Measurements from ENCODE around the gene DYTN.

The DYTN gene

DNA sequence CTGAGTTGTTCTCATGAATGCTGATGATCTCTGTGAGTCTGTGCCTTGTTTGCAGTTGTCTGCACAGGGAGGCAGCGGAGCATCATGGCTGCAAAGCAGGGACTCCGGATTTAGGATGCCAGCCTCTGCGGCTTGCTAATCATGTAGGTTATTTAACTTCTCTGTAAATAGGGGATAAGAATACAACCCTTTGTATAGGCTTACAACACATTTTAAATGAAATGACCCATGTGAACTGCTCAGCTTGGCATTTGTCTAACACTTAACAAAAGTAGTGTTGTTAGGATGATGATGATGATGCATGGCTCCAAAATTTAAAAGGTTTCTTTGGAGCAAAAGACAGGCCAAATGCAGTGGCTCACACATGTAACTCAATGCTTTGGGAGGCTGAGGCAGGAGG is 19.4 kb downstream of the DYTN start:
- H3K27me3 ChIP-seq (ENCODE audit: insufficient read depth, low read length): no peaks in the 10 kb centered on the region
- H3K36me3 ChIP-seq (ENCODE audit: control insufficient read depth in 1 of 2, insufficient read depth in 2 of 2, low read length in 2 of 2): no peaks in the 10 kb centered on the region
- H3K27ac ChIP-seq (ENCODE audit: low read depth, low read length): no peak overlapping the region
- no peak overlapping the region for H3K18ac ChIP-seq (ENCODE audit: low read length)
- no peak for DNase-seq
- H3K4me2 ChIP-seq (ENCODE audit: low read length): no peak overlapping the region
- H2BK120ac ChIP-seq (ENCODE audit: insufficient read depth, low read length, poor library complexity): no peak overlapping the region
- H3K79me2 ChIP-seq (ENCODE audit: control insufficient read depth, insufficient read depth, low read length, poor library complexity): no peaks in the 10 kb centered on the region
- no peak overlapping the region for H4K12ac ChIP-seq (ENCODE audit: low read depth, low read length)
- no peak overlapping the region for H2AFZ ChIP-seq (ENCODE audit: insufficient read depth, low read length, poor library complexity)
- H4K8ac ChIP-seq (ENCODE audit: low read depth, low read length): no peak overlapping the region
- no peak overlapping the region for H2AK5ac ChIP-seq (ENCODE audit: low read length)
- WGBS (ENCODE audit: extremely low coverage, insufficient coverage, insufficient read length): no CpG with 5 or more reads among the region's 3 CpGs
- no peak overlapping the region for H3K14ac ChIP-seq (ENCODE audit: low read length)
- H4K91ac ChIP-seq (ENCODE audit: low read depth, low read length): no peak overlapping the region
- H3K4ac ChIP-seq (ENCODE audit: low read depth, low read length): no peak overlapping the region
- no peaks in the 10 kb centered on the region for H3K4me1 ChIP-seq (ENCODE audit: control insufficient read depth in 1 of 2, insufficient read depth in 2 of 2, low read length in 2 of 2)
- H3K9me3 ChIP-seq (ENCODE audit: insufficient read depth, low read depth, low read length): no peaks in the 10 kb centered on the region
- no peak overlapping the region for H3K4me3 ChIP-seq (ENCODE audit: low read depth, low read length)
- no peaks in the 10 kb centered on the region for H3K79me1 ChIP-seq (ENCODE audit: low read length)
- no peak overlapping the region for H2BK5ac ChIP-seq (ENCODE audit: low read depth, low read length, poor library complexity)
- H2BK12ac ChIP-seq (ENCODE audit: low read length): no peak overlapping the region
- H3K23ac ChIP-seq (ENCODE audit: low read length): no peak overlapping the region
- H3K9ac ChIP-seq (ENCODE audit: low read length): no peak overlapping the region

DNA sequence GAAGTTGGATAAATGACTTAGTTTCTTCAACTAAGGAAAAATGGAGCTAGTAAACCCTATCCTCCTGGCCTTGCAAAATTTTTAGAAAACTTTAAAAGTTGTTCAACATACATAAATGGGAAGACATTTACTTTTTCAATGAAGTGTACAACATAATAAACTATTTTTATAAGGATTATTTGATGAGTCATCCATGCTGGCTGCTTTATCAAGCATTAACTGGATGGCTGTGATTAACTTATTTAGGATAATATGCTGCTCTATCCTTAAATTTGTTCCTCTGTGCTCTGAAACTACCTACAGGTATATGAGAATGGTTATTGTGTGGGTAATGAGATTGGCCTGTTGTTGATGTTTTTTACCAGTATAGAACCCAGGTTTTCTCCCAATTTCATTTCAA is 21.3 kb downstream of the DYTN start:
- Histone ChIP-seq H3K27ac (ENCODE audit: low read depth, low read length) (no peak overlapping the region), H3K79me1 (ENCODE audit: low read length) (no peaks in the 10 kb centered on the region), H3K14ac (ENCODE audit: low read length) (no peak overlapping the region), H3K4me3 (ENCODE audit: low read depth, low read length) (no peak overlapping the region), H3K4ac (ENCODE audit: low read depth, low read length) (no peak overlapping the region), H2BK120ac (ENCODE audit: insufficient read depth, low read length, poor library complexity) (no peak overlapping the region), H2BK12ac (ENCODE audit: low read length) (no peak overlapping the region), H3K9me3 (ENCODE audit: insufficient read depth, low read depth, low read length) (no peaks in the 10 kb centered on the region), H2AK5ac (ENCODE audit: low read length) (no peak overlapping the region), H3K4me1 (ENCODE audit: control insufficient read depth in 1 of 2, insufficient read depth in 2 of 2, low read length in 2 of 2) (no peaks in the 10 kb centered on the region), H3K9ac (ENCODE audit: low read length) (no peak overlapping the region), H2AFZ (ENCODE audit: insufficient read depth, low read length, poor library complexity) (no peak overlapping the region), H3K27me3 (ENCODE audit: insufficient read depth, low read length) (no peaks in the 10 kb centered on the region), H3K36me3 (ENCODE audit: control insufficient read depth in 1 of 2, insufficient read depth in 2 of 2, low read length in 2 of 2) (no peaks in the 10 kb centered on the region), H4K12ac (ENCODE audit: low read depth, low read length) (no peak overlapping the region), H3K18ac (ENCODE audit: low read length) (no peak overlapping the region), H4K8ac (ENCODE audit: low read depth, low read length) (no peak overlapping the region), H3K79me2 (ENCODE audit: control insufficient read depth, insufficient read depth, low read length, poor library complexity) (no peaks in the 10 kb centered on the region), H2BK5ac (ENCODE audit: low read depth, low read length, poor library complexity) (no peak overlapping the region), H3K4me2 (ENCODE audit: low read length) (no peak overlapping the region), H3K23ac (ENCODE audit: low read length) (no peak overlapping the region), H4K91ac (ENCODE audit: low read depth, low read length) (no peak overlapping the region)
- DNase-seq: no peak

DNA sequence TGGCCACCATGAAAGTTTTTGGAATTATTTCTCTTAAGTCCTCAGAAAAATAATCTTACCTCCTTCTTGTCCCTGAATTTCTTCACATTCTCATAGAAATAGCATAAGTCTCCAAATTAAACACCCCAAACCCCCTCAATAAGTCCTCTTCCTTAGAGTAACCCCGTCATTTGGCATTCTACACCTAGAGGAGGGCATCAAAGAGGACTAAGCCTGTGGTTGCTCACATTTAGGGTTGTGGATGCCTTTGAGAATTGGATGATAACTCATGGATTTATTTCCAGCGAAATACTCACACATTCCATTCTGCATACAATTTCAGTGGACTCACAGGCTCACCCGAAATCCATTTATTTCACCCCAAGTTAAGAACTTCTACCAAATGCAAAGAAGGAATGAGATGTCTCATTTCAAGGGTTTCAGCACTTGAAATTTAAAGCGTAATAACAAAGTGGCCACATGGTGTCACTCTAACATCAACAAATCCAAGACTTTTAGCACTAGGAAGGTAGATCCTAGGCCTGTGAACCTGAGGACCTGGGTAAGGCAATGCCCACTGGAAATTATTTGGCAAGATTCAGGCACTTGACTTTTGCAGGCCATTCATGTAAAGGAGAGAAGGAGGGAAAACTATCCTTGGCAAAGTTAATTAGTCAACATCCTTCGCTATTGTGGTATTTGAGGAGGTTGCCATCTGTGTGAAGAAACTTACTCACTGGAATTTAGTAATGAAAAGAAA is 24.6 kb downstream of the DYTN start:
- Histone ChIP-seq H3K4me1 (ENCODE audit: control insufficient read depth in 1 of 2, insufficient read depth in 2 of 2, low read length in 2 of 2) (no peaks in the 10 kb centered on the region), H2BK5ac (ENCODE audit: low read depth, low read length, poor library complexity) (no peak overlapping the region), H3K36me3 (ENCODE audit: control insufficient read depth in 1 of 2, insufficient read depth in 2 of 2, low read length in 2 of 2) (no peaks in the 10 kb centered on the region), H3K79me1 (ENCODE audit: low read length) (no peaks in the 10 kb centered on the region), H2BK12ac (ENCODE audit: low read length) (no peak overlapping the region), H2AK5ac (ENCODE audit: low read length) (no peak overlapping the region), H3K18ac (ENCODE audit: low read length) (no peak overlapping the region), H3K27me3 (ENCODE audit: insufficient read depth, low read length) (no peaks in the 10 kb centered on the region), H2BK120ac (ENCODE audit: insufficient read depth, low read length, poor library complexity) (no peak overlapping the region), H3K9ac (ENCODE audit: low read length) (no peak overlapping the region), H3K27ac (ENCODE audit: low read depth, low read length) (no peak overlapping the region), H2AFZ (ENCODE audit: insufficient read depth, low read length, poor library complexity) (no peak overlapping the region), H3K79me2 (ENCODE audit: control insufficient read depth, insufficient read depth, low read length, poor library complexity) (no peaks in the 10 kb centered on the region), H3K14ac (ENCODE audit: low read length) (no peak overlapping the region), H4K8ac (ENCODE audit: low read depth, low read length) (no peak overlapping the region), H3K4me3 (ENCODE audit: low read depth, low read length) (no peak overlapping the region), H4K91ac (ENCODE audit: low read depth, low read length) (no peak overlapping the region), H3K4ac (ENCODE audit: low read depth, low read length) (no peak overlapping the region), H4K12ac (ENCODE audit: low read depth, low read length) (no peak overlapping the region), H3K23ac (ENCODE audit: low read length) (no peak overlapping the region), H3K9me3 (ENCODE audit: insufficient read depth, low read depth, low read length) (no peaks in the 10 kb centered on the region), H3K4me2 (ENCODE audit: low read length) (no peak overlapping the region)
- WGBS (ENCODE audit: extremely low coverage, insufficient coverage, insufficient read length): no CpG with 5 or more reads among the region's 5 CpGs
- DNase-seq: peak; percentile 41 to 85

DNA sequence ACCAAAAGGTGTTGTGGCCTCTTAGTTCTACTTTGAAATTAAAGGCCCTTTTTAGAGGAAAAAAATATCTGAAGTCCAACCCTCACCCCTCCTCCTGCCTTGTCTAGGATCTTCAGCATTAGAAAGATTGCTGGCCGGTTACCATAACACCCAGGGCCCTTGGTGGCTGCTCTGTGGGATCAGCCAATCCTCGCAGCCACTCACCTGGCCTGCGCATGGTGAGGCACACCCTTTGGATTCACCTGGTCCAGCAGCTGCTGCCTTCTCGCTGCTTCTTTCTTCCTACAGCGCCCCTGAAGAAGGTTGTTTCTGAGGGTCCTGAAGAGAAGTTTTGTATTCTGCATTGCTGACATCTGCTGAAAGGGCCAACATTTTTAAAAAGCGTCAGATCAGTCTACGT is 25.2 kb downstream of the DYTN start:
- DNase-seq: no peak

More for the DNA sequence above, 25.2 kb downstream of the DYTN start:
- WGBS (ENCODE audit: extremely low coverage, insufficient coverage, insufficient read length): no CpG with 5 or more reads among the region's 7 CpGs
- no peak overlapping the region for H4K12ac ChIP-seq (ENCODE audit: low read depth, low read length)
- no peak overlapping the region for H3K4me3 ChIP-seq (ENCODE audit: low read depth, low read length)
- H2BK5ac ChIP-seq (ENCODE audit: low read depth, low read length, poor library complexity): no peak overlapping the region
- no peak overlapping the region for H2BK12ac ChIP-seq (ENCODE audit: low read length)
- H2AFZ ChIP-seq (ENCODE audit: insufficient read depth, low read length, poor library complexity): no peak overlapping the region
- H3K9me3 ChIP-seq (ENCODE audit: insufficient read depth, low read depth, low read length): no peaks in the 10 kb centered on the region
- no peak overlapping the region for H3K14ac ChIP-seq (ENCODE audit: low read length)
- no peaks in the 10 kb centered on the region for H3K79me1 ChIP-seq (ENCODE audit: low read length)
- H3K9ac ChIP-seq (ENCODE audit: low read length): no peak overlapping the region
- H3K23ac ChIP-seq (ENCODE audit: low read length): no peak overlapping the region
- no peaks in the 10 kb centered on the region for H3K4me1 ChIP-seq (ENCODE audit: control insufficient read depth in 1 of 2, insufficient read depth in 2 of 2, low read length in 2 of 2)
- no peak overlapping the region for H3K4ac ChIP-seq (ENCODE audit: low read depth, low read length)
- no peak overlapping the region for H3K27ac ChIP-seq (ENCODE audit: low read depth, low read length)
- no peak overlapping the region for H4K91ac ChIP-seq (ENCODE audit: low read depth, low read length)
- H2BK120ac ChIP-seq (ENCODE audit: insufficient read depth, low read length, poor library complexity): no peak overlapping the region
- H3K79me2 ChIP-seq (ENCODE audit: control insufficient read depth, insufficient read depth, low read length, poor library complexity): no peaks in the 10 kb centered on the region
- H3K27me3 ChIP-seq (ENCODE audit: insufficient read depth, low read length): no peaks in the 10 kb centered on the region
- H3K36me3 ChIP-seq (ENCODE audit: control insufficient read depth in 1 of 2, insufficient read depth in 2 of 2, low read length in 2 of 2): no peaks in the 10 kb centered on the region
- no peak overlapping the region for H4K8ac ChIP-seq (ENCODE audit: low read depth, low read length)
- H2AK5ac ChIP-seq (ENCODE audit: low read length): no peak overlapping the region
- no peak overlapping the region for H3K4me2 ChIP-seq (ENCODE audit: low read length)
- H3K18ac ChIP-seq (ENCODE audit: low read length): no peak overlapping the region

All from trophoblast cell (in vitro differentiated cells and primary cell).